ENCODE data around the gene CRHR1. TPM values are rescaled to one million over a fixed set of nuclear protein-coding genes. Genes with fewer than 3 reads are reported as not detected.

The CRHR1 gene
- total RNA-seq, 1 experiment from 2014 or later, result 0.10 TPM

DNA sequence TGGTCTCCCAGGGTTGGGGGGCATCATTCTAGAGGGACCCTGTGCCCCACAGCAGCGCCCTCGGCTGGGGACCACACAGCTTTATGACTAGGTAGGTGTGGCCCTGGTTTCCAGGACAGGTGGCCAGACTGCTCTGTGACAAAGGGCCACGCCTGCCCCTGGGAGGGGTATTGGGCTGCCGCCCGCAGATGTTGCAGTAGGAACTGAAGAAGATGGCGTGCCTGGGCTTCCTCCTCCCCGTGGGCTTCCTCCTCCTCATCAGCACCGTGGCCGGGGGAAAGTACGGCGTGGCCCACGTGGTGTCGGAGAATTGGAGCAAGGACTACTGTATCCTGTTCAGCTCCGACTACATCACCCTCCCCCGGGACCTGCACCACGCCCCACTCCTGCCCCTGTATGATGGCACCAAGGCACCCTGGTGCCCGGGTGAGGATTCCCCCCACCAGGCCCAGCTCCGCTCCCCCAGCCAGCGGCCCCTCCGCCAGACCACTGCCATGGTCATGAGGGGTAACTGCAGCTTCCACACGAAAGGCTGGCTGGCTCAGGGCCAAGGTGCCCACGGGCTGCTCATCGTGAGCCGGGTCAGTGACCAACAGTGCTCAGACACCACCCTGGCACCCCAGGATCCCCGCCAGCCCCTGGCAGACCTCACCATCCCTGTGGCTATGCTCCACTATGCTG lies 60.7 kb downstream of the CRHR1 start, which contains the start of gene SPPL2C:
SPPL2C (plus strand) TSS at position 187 of the 681 bp plus-strand sequence; CDS start at position 213, 26 bp downstream.
- DNase-seq (ENCODE audit: low spot score), result no peak

DNA sequence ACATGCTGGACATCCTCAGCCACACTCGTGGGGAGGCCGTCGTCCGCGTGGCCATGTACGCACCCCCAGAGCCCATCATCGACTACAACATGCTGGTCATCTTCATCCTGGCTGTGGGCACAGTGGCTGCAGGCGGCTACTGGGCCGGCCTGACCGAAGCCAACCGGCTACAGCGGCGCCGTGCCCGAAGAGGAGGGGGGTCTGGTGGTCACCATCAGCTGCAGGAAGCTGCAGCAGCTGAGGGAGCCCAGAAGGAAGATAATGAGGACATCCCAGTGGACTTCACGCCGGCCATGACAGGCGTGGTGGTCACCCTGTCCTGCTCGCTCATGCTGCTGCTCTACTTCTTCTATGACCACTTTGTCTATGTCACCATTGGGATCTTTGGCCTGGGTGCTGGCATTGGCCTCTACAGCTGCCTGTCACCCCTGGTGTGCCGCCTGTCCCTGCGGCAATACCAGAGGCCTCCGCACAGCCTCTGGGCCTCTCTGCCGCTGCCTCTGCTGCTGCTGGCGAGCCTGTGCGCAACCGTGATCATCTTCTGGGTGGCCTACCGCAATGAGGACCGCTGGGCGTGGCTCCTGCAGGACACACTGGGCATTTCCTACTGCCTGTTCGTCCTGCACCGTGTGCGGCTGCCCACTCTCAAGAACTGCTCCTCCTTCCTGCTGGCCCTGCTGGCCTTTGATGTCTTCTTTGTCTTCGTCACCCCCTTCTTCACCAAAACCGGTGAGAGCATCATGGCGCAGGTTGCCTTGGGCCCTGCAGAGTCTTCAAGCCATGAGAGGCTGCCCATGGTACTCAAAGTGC lies 61.5 kb downstream of the CRHR1 start:
- DNase-seq (ENCODE audit: low spot score), result no peak

DNA sequence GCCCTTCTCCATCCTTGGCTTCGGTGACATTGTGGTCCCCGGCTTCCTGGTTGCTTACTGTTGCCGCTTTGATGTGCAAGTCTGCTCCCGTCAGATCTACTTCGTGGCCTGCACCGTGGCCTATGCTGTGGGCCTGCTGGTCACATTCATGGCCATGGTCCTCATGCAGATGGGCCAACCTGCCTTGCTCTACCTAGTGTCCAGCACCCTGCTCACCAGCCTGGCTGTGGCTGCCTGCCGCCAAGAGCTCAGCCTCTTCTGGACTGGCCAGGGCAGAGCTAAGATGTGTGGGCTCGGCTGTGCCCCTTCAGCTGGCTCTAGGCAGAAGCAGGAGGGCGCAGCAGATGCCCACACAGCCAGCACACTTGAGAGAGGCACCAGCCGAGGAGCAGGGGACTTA lies 62.1 kb downstream of the CRHR1 start:
- DNase-seq (ENCODE audit: low spot score), result no peak

DNA sequence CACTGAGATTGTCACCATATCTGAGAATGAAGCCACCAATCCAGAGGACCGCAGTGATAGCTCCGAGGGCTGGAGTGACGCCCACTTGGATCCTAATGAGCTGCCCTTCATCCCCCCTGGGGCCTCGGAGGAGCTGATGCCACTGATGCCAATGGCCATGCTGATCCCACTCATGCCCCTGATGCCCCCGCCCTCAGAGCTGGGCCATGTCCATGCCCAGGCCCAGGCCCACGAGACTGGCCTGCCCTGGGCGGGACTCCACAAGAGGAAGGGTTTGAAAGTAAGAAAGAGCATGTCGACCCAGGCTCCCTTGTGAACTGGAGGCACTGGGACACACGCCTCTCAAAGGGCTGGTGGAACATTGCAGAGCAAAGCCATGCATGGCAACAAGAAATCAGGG lies 62.5 kb downstream of the CRHR1 start:
- DNase-seq (ENCODE audit: low spot score), result no peak

DNA sequence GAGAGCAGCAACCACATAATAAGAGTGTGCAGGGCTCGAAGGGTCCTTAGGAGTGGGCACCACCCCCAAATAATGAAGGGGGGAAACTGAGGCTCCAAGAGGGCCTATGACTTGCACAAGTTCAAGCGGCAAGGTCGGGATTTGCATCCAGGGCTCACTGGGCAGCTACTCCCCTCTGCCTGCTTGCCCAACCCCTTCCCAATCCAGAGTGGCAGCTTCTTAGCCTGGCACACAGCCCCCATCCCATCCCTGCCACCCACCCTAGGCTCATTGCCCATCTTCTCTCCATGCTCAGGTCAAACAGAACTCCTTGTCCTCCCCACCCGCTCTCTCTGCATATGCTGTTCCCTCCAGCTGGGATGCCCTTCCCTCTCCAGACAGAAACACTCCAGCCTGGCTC lies 63.0 kb downstream of the CRHR1 start:
- DNase-seq (ENCODE audit: low spot score), result no peak

DNA sequence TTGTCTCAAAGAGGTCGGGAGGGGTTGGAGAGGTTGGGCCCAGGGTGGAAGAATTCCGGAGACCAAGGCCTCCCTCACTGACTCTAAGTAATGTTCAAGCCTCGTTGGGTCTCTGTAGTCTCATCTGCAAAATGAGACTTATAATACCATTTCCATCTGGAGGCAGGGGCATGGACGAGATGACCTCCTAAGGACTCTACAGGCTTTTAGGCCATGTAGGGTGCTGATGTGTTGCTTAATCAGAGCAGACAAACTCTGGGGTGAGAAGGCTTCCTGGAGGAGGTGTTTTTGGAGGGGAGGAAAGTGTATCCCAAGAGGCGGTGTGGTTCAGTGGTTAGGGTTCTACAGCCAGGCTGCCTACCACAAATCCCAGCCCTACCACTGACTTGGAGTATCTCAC lies 63.6 kb downstream of the CRHR1 start:
- DNase-seq (ENCODE audit: low spot score), result no peak

DNA sequence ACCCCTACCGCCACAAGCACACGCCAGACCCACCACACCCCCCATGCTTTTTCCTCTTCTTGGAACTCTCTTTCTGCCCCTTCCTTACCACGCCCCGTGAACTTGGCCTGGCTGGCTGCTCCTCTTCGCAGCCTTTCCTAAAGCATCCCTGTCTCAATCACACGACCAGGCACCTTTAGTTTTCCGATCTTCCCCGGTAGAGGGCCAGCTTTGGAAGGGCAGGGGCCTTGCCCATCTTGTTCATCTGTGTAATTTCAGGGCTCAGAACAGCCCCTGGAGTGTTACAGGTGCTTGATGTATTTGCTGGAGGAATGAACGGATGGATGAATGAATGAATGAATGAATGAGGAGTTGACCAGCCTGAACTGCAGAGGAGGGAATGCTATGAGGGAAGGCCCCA lies 64.3 kb downstream of the CRHR1 start:
- DNase-seq (ENCODE audit: low spot score), result no peak

DNA sequence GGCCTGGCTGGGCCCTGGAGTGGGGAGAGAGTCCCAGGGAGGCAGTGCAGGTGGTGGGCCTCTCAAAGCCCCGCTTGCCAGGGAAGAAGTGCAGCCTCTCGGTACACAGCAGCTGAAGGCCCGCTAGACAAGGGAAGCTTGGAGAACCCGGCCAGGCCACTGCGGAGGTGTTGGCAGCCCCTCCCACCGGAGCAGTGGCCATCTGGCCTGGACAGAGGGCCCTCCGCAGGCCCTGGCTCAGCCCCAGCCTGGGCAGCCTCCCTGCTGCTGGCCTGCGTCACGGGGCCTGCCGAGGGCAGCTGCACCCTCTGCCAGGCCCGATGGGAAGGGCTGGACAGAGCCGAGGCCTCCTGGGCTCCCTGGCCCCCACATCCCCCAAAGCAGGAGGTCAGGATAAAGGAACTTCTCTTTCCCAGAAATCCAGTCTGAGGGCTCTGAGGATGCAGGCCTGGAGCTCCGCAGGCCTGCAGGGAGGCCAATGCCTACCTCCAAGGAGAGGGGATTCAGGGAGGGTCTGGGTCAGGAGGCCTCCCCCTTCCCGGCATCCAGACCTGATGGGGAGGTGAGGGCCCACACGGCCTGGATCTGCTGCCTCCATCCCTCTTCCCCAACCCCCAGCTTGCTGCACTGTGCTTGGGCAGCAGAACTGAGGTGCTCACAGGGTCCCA lies 64.9 kb downstream of the CRHR1 start:
- DNase-seq (ENCODE audit: low spot score), result no peak

DNA sequence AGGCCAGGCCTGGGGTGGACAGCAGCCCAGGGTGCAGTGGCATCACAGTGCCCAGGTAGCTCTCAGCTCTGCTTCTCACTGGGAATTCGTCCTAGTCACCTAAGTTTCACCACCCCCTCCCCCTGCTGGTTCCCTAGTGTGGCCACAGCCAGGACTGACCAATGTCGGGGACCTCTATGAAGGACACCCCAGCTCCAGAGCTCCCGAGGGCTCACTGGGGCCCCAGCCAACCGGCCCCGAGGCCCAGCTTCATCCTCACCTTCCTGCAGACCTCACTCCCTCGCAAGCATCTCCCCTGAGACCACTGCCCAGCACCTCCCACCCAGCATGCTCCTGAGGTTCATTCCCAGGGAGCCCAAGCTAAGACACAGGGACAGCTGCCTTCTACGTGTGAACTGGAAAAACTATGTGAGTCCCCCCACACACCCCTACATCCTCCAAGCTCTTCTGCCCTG lies 65.4 kb downstream of the CRHR1 start:
- no peak for DNase-seq (ENCODE audit: low spot score)

DNA sequence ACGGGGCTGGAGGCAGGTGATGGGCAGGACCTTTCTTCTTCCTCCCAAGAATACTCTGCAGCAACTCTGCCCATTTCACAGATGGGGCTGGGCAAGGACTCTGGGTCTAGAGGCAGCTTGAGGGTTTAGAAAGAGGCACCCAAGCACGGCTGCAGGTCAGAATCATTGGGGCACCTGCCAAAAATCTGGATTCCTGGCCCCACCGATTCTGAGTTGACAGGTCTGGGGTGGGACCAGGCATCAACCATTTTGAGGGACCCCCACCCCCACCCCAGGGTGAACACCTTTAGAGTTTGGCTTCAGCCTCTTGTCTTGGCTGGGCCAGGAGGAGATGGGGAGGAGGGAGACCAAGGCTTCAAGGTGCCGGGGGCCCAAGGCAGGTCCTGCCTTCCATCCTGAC lies 65.9 kb downstream of the CRHR1 start:
- DNase-seq (ENCODE audit: low spot score), result no peak

DNA sequence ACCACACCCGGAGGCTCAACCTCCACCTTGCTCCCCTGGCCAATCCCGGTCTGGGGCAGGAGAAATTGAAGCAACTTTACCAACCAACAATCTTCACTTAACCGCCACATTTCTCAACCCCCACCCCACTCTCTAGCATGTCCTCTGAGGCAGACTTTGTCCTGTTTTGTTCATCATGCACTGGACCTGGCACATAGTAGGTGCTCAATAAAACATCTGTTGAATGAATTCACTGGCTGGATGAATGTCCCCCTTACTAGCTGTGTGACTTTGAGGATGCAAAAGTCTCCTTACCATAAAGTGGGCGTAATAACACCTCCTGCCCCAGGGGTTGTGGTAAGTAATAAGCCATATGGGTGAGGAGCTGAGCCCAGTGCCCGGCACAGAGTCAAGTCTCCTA lies 66.3 kb downstream of the CRHR1 start:
- DNase-seq (ENCODE audit: low spot score), result no peak

DNA sequence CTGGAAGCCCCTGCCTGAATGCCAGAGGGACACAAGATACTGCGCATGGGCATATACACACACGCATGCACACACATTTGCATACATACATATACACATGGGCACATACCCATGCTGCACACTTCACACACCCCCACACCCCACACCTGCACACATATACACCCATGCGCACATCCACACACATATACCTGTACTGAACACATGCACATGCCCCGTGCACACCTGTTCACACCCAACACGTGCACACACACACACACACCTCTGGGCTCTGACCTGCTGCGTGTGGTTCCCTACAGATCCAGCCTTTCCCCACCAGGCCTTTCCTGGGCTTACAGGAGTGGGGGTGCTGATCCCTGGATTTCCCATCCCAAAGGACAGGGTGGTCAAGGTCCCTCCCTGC lies 66.9 kb downstream of the CRHR1 start:
- DNase-seq (ENCODE audit: low spot score), result no peak

DNA sequence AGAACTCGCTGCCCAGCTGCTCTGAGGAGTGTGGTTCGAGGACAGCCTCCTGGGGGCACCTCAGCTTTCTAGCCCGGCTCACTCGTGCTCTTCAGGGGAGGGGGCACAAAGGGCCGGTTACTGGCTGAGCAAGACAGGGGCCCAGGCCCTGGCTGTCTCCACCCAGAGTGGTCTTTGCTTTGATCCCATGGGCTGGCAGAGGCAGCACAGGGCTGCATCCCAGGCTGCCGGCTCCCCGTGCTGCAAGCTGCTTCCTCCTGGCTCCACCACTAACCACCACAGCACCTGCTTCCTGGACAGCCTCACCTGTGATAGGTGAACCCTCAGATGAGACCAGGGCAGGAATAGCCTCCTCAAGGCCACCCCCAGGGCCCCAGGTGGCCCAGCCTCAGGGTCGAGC lies 67.3 kb downstream of the CRHR1 start:
- DNase-seq (ENCODE audit: low spot score), result no peak

DNA sequence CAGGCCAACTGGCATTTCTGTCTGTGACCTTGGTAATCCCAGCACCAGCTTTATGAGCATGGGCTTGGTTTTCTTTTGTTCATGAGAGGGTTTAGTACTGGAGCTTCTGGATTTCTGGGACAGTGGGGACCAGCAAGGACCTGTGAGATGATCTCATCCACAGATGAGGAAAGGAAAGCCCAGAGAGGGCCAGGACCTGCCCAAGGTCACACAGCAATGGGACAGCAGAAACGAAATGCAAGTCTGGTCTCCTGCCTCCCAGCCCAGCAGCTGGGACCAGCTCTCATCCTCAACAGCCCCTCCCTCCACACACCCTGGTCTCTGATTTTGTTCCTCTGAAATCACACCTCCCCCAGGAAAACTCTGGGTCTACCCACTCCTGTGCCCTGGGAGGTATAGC lies 67.8 kb downstream of the CRHR1 start:
- no peak for DNase-seq (ENCODE audit: low spot score)

DNA sequence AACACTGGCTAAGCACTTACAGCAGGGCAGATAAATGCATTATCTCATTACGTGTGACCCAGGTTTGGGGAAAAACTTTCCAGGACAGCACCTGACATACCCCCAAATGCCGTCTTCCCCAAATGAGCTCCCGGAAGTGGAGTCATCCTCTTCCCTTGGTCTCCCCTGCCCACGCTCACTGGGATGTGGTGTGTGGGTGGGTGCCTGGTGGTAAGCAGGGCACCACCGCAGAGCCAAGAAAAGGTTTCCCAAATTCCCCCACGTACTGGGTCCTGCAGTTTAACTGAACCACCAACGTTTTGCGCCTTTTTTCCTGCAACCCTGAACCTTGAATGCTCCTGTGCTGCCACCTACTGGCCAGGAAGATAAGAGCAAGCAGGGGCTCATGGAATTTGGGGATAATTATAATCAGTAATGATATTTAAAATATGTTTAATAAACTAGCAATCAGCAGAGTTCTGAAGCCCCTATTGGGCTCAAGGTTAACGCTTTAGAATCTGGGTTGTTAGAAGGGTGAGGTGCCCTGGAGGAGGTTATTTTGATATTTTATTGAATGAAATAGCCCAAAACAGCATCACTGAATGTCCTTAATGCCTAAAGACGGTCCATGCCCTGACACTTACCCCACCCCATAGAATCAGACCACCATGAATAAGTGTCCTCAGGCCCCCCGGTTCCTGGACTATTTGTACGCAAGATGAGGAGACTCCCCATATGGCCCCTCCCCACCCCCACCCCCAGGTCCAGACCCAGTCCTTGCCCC lies 68.6 kb downstream of the CRHR1 start:
- DNase-seq (ENCODE audit: low spot score), result peak; percentile 45

DNA sequence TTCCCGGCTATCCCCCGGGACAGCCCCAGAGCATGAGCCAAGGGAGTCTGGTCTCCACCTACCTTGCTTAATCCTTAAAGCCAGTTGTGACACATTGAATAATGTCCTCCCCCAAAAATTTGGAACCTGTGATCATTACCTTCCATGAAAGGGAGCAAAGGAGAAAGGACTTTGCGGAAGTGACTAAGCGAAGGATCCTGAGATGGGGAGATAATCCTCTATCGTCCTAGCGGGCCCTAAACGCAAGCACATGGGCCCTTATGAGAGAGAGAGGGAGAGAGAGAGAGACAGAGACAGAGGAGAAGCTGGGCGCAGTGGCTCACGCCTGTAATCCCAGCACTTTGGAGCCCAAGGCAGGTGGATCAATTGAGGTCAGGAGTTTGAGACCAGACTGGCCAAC lies 70.1 kb downstream of the CRHR1 start:
- no peak for DNase-seq (ENCODE audit: low spot score)

DNA sequence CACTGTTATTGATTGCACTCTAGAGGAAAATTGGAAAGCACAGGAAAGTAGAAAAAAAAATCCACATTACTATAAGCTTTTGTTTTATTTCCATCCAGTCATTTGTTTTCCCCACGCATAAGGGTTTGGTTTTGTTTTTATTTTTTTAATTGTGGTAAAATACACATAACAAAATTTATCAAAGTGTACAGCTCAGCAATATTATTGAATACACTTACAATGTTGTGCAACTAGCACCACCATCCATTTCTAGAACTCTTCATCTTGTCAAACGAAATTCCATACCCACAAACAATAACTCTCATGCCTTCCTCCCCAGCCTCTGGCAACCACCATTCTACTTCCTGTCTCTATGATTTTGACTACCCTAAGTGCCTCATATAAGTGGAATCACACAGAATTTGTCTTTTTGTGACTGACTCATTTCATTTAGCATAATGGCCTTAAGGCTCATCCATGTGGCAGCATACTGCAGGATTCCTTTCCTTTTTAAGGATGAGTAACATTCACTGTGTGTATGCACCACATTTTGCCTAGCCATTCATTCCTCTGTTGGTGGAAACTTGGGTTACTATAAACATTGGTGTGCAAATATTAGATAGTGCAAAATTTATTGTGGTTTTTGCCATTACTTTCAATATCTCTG lies 71.7 kb downstream of the CRHR1 start:
- peak; percentile 13 for DNase-seq (ENCODE audit: low spot score)

DNA sequence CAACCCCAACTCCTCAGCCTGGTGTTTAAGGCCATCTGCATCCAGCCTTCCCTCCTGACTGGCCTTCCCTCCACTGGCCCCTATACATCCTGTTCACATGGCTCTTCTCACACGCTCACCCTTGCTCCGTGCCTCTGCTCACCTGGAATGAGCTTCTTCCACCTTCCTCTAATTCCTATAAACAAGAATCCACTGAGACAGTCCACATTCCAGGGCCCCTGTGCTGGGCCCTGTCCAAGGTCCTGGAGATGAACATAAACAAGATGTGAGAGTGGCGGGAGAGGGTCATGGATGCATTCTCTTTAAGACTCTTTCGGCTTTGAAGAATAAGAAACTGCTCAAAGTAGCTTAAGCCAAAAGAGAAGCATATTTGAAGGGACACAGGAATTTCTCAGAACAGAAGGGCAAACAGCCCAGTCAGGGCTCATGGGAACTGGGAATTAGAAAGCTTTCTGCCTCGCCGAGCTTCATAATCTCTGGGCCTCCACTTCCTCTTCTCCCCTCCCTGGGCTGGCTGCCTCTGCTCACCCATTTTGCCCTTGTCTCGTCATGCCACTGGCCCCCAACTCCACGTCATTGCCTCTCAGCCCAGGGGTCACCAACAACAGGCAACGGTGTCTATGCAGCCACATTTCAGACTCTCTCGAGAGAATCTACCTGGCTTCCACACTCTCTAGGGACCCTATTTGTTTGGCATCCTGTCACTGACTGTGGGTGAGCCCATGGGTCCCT lies 74.0 kb downstream of the CRHR1 start:
- peak; percentile 37 for DNase-seq (ENCODE audit: low spot score)

DNA sequence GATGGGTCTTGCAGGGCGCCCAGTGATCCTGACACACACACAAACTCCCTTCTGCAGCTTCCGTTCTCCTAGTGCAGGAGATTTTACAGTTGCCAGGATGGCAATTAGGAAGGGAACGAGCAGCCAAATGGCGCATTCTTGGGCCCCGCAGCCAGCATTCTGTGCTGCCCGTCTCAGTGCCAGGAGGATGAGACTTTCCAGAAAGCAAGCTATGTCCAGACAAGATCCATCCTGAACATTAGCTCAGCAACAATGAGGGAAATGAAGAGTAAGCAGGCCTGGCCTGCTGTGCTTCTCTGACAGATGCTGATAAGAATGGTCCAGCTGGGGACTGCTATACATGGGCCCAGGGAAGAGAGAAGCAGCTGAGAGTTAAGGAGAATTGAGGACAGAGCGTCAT lies 77.0 kb downstream of the CRHR1 start:
- no peak for DNase-seq (ENCODE audit: low spot score)

DNA sequence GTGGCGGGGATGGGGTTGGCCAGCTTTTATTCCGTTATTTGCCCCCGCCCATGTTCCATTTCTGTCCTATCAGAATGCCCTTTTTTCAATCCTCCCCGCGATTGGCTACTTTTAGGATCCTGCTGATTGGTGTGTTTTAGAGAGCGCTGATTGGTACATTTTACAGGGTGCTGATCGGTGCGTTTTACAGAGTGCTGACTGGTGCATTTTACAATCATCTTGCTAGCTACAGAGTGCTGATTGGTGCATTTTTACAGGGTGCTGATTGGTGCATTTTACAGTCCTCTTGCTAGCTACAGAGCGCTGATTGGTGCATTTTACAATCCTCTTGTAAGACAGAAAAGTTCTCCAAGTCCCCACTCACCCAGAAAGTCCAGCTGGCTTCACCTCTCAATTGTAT lies 78.0 kb downstream of the CRHR1 start:
- DNase-seq (ENCODE audit: low spot score), result peak; percentile 18

All from A172 (cell line).